GM12891 (cell line): Measurements from ENCODE around the gene KIDINS220.
A peak's percentile ranks its signal among the peaks of the same experiment; 100 is the strongest.

Experiments
- DNase-seq: peaks from one replicate; pipeline ENCODE4 v3.0.0; 2011; ENCODE audit warnings: low spot score; ENCODE audit not compliant: insufficient read length
- FAIRE-seq: peaks from 2 replicates; lab custom pipeline; 2011; peaks lifted over from hg19 to GRCh38; lab: Jason Lieb, UNC
- PAX5 ChIP-seq: IDR thresholded peaks from 2 replicates; pipeline ENCODE4 v1.6.1; 2011; ENCODE audit warnings: low read length, moderate library complexity, mild to moderate bottlenecking; ENCODE audit not compliant: insufficient read depth, severe bottlenecking
- POLR2A ChIP-seq: IDR thresholded peaks from 2 replicates; pipeline ENCODE4 v1.6.1; 2011; ENCODE audit warnings: low read depth, low read length, control low read depth
- POLR2AphosphoS5 ChIP-seq: IDR thresholded peaks from 2 replicates; pipeline ENCODE4 v1.6.1; 2011; ENCODE audit warnings: low read depth, low read length, control low read depth
- POU2F2 ChIP-seq: IDR thresholded peaks from 2 replicates; pipeline ENCODE4 v1.6.1; 2011; ENCODE audit warnings: low read depth, mild to moderate bottlenecking, control low read depth, low read length, moderate library complexity
- SPI1 ChIP-seq: IDR thresholded peaks from 2 replicates; pipeline ENCODE4 v1.6.1; 2011; ENCODE audit warnings: low read depth, low read length, control low read depth
- TAF1 ChIP-seq: IDR thresholded peaks from 2 replicates; pipeline ENCODE4 v1.6.1; 2011; ENCODE audit warnings: low read depth, low read length, control low read depth

The KIDINS220 gene

DNA sequence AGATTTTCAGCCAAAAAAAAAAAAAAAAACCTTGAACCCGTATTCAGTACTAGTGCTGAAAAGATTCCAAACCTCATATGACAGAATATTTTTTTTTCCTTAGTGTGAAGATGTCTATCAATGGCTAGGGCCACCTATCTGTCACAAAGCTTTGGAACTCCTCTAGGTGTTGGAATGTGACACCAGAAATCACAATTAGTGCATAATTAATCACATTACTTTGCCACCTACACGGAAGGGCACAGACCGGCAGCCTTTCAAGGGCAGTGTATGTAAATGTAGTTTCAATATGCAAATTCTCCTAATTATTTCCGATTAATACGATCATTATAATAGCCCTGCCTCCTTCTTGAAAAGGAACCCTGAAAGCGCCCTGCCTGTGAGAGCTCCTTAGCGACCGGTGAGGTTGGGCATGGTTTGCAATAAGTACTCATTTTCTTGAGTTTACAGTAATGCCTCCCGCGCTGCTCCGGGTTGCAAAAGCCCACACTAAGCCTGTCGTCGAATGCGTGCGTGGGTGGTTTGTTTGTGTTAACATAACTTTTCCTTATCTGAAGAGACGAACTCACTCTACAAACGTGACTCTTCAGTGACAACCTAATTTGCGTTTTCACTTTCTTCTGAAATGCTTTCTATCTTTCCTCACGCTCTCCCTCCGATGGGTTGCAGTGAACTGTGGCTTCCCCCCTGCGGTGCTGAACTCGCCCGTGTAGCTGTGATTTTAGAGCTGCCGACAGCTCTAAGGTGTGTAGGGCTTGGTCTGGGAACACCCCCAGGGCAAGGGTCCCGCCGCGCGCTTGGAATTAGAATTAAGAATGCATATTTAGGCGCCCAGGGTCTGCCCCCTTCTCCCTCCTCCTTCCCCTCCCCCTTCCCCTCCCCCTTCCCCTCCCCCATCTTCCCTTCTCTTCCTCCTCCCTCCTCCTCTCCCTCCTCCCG is 156.3 kb downstream of the KIDINS220 start:
- no peak for DNase-seq
- TF ChIP-seq TAF1 = no peak
- no peak; the same call in 1 of the 2 replicates for TF ChIP-seq POU2F2
- no peak for TF ChIP-seq POLR2AphosphoS5
- peak; percentile 57 for FAIRE-seq

DNA sequence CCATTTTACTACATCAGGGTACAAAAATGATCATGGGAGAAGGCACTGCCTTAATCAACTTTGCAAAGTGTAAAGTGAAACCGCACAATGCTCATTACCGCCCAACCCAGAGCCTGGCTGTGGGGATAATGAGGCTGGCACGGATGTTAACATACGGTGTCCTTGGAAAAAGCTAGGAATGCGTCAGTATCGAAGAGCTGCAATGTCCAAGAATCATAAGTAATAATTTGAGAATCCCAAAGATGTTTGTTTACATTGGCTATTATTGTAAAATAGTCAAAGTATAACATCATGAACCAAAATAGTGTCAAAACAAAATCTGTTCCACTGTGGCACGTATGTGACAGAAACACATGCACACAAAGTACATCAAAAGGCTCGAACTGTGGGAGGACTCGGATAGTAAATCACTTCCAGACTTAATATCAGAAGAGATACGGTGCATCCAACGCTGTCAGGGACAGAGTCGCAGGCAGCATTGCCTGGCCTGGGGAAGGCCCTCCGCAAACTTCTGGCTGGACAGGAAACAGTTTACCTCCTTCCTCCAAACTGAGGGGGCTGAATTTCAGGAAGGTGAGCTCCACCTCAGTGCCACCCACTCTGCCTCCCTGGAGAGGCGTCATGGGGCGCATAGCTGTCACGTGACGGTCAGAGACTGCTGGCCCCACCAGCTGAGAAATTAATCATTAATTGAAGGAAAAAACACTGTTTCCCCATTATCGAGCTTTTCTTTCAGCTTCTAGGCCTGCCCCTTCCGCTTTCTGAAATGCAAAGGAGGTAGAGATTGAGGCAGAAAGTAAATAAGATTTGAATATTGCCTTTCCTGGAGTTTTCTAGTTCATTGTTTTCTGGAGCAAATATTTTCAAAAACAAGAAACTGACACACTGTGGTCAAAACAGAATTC is 157.3 kb downstream of the KIDINS220 start:
- TF ChIP-seq SPI1 (peak; percentile 26; the same call in 1 of the 2 replicates), POLR2A (no peak)
- no peak for DNase-seq
- no peak for FAIRE-seq

DNA sequence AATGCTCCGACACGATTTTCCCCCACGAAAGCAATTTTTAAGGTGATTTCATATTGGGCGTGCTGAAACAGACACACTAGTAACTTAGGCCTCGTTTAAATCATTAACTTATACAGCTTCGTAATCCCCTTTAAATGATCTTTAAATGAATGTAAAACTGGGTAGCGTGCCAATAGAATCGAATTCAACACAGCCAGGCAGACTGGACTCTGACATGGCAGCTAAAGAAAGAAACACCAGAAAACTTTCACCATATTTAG is 157.9 kb downstream of the KIDINS220 start:
- DNase-seq (no peak), FAIRE-seq (no peak)
- TF ChIP-seq POU2F2 = no peak
- TF ChIP-seq PAX5 = no peak
- no peak for TF ChIP-seq POLR2A
- TF ChIP-seq SPI1 = no peak
- no peak for TF ChIP-seq POLR2AphosphoS5
- no peak for TF ChIP-seq TAF1
